ENCODE results near the gene EXOC5. TPM values are rescaled to one million over a fixed set of nuclear protein-coding genes. Genes with fewer than 3 reads are reported as not detected.
A peak's percentile ranks its signal among the peaks of the same experiment; 100 is the strongest.

EXOC5 gene, protein sequence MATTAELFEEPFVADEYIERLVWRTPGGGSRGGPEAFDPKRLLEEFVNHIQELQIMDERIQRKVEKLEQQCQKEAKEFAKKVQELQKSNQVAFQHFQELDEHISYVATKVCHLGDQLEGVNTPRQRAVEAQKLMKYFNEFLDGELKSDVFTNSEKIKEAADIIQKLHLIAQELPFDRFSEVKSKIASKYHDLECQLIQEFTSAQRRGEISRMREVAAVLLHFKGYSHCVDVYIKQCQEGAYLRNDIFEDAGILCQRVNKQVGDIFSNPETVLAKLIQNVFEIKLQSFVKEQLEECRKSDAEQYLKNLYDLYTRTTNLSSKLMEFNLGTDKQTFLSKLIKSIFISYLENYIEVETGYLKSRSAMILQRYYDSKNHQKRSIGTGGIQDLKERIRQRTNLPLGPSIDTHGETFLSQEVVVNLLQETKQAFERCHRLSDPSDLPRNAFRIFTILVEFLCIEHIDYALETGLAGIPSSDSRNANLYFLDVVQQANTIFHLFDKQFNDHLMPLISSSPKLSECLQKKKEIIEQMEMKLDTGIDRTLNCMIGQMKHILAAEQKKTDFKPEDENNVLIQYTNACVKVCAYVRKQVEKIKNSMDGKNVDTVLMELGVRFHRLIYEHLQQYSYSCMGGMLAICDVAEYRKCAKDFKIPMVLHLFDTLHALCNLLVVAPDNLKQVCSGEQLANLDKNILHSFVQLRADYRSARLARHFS
- total RNA-seq (ENCODE audit: low replicate concordance): 59.5 and 63.6 TPM in 2 replicates
- long read RNA-seq, full-length matches to known transcripts: 8 of 85 reads
- long read RNA-seq, partial matches to known transcripts: 66 of 85 reads
- long read RNA-seq, other reads (novel, unspliced or antisense): 11 of 85 reads

DNA sequence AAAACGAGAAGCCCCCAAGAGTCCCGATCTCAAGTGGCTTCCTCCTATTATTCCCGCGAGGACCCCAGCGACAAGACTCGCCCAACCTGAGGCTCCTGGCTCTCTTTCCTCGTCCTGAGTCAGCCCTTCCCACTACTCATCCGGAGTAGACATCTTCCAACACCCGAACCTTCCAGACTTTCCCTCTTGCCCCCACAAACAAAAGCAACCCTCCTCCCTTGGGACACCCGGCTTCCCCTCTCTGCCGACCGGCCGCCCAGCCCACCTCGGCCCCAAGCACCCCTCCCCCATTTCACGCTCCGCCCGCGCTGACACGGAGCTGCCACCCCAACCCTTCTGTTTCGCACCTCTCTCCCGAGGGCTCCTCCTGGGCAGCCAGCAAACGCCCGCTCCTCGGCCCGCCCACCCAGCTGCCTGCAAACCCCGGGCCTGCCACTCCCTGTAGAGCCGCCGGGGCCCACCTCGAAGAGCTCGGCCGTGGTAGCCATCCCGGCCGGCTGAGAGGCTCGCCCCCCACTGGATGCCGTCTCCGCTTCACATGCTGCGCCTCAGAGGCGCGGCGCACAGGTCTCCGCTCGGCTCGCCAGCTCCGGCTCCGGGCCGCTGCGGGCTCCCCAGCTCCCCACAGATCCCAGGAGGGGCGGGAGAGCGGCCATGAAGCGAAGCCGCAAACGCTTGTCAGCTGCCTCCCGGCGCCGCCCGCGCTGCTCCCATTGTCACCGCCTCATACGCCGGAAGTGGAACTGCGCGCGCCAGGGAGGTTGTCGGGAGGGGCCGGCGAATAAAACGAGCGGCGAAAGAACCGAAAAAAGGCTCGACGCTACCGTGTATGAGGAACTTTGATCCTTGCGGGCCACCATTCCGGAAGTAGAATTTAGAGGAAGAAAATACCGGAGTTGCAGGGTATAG, at the start of gene EXOC5, which contains the start of gene AP5M1:
Gene EXOC5, minus strand, starts transcription at position 745 of the 909 bp plus-strand sequence. Its CDS starts 257 bp downstream, at position 488.
Gene AP5M1, plus strand, starts transcription at position 811 of the 909 bp plus-strand sequence. CDS start 344 bp downstream, outside the sequence.
- H3K27ac Mint-ChIP-seq: peak within 1 kb of the TSS; percentile 99
- DNase-seq (ENCODE audit: extremely low spot score, unreplicated experiment): peak; percentile 91
- H3K4me3 Mint-ChIP-seq: peak within 1 kb of the TSS; percentile 98
- peaks cover 33% of the 10 kb centered on the region for H3K4me1 Mint-ChIP-seq (ENCODE audit: unreplicated experiment)
- H3K9me3 Mint-ChIP-seq: no peaks in the 10 kb centered on the region
- peaks cover 11% of the 10 kb centered on the region for H3K36me3 Mint-ChIP-seq
- TF ChIP-seq, protein P1, sequence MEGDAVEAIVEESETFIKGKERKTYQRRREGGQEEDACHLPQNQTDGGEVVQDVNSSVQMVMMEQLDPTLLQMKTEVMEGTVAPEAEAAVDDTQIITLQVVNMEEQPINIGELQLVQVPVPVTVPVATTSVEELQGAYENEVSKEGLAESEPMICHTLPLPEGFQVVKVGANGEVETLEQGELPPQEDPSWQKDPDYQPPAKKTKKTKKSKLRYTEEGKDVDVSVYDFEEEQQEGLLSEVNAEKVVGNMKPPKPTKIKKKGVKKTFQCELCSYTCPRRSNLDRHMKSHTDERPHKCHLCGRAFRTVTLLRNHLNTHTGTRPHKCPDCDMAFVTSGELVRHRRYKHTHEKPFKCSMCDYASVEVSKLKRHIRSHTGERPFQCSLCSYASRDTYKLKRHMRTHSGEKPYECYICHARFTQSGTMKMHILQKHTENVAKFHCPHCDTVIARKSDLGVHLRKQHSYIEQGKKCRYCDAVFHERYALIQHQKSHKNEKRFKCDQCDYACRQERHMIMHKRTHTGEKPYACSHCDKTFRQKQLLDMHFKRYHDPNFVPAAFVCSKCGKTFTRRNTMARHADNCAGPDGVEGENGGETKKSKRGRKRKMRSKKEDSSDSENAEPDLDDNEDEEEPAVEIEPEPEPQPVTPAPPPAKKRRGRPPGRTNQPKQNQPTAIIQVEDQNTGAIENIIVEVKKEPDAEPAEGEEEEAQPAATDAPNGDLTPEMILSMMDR (conservative IDR thresholded peaks at IDR 0.05): peak; percentile 43
- no peaks in the 10 kb centered on the region for H3K27me3 Mint-ChIP-seq

GRCh38 chr14:57317248-57317833, 48.6 kb upstream of the EXOC5 start:
- TF ChIP-seq, protein P1 (conservative IDR thresholded peaks at IDR 0.05): peak; percentile 98
- peaks cover 3% of the 10 kb centered on the region for H3K27me3 Mint-ChIP-seq
- peaks cover 6% of the 10 kb centered on the region for H3K9me3 Mint-ChIP-seq
- DNase-seq (ENCODE audit: extremely low spot score, unreplicated experiment): peak; percentile 75
- H3K4me1 Mint-ChIP-seq (ENCODE audit: unreplicated experiment): no peaks in the 10 kb centered on the region
- H3K4me3 Mint-ChIP-seq: no peak overlapping the region
- H3K36me3 Mint-ChIP-seq: no peaks in the 10 kb centered on the region
- H3K27ac Mint-ChIP-seq: no peak overlapping the region

GRCh38 chr14:57314396-57315089, 45.8 kb upstream of the EXOC5 start:
- TF ChIP-seq, protein P1 (conservative IDR thresholded peaks at IDR 0.05): no peak
- Mint-ChIP-seq H3K4me3 (no peak overlapping the region), H3K4me1 (ENCODE audit: unreplicated experiment) (no peaks in the 10 kb centered on the region), H3K27me3 (peaks cover 3% of the 10 kb centered on the region), H3K9me3 (peaks cover 6% of the 10 kb centered on the region), H3K36me3 (no peaks in the 10 kb centered on the region), H3K27ac (no peak overlapping the region)
- DNase-seq (ENCODE audit: extremely low spot score, unreplicated experiment): no peak

GRCh38 chr14:57302883-57303282, 34.2 kb upstream of the EXOC5 start:
- no peak overlapping the region for H3K4me3 Mint-ChIP-seq
- no peaks in the 10 kb centered on the region for H3K36me3 Mint-ChIP-seq
- no peaks in the 10 kb centered on the region for H3K9me3 Mint-ChIP-seq
- TF ChIP-seq, protein P1 (conservative IDR thresholded peaks at IDR 0.05): no peak
- H3K4me1 Mint-ChIP-seq (ENCODE audit: unreplicated experiment): no peaks in the 10 kb centered on the region
- H3K27ac Mint-ChIP-seq: no peak overlapping the region
- no peak for DNase-seq (ENCODE audit: extremely low spot score, unreplicated experiment)
- H3K27me3 Mint-ChIP-seq: peaks cover 11% of the 10 kb centered on the region
